SK-N-SH (cell line): Measurements from ENCODE around the gene DCAF5. TPM values are rescaled to one million over a fixed set of nuclear protein-coding genes. Genes with fewer than 3 reads are reported as not detected.

ENCODE experiments used
- CTCF ChIA-PET: fragments of 300-600, 350-600 bp; formaldehyde crosslinking; extraction: SDS; loops from one replicate; lab custom pipeline; 2021; lab: Yijun Ruan, JAX
- POLR2A ChIA-PET: fragments of 350-600 bp; sonication (Branson Sonifier 250); formaldehyde crosslinking; extraction: SDS; loops from one replicate; lab custom pipeline; 2020; ENCODE audit warnings: antibody characterized with exemption, inconsistent platforms; lab: Yijun Ruan, JAX
- DNase-seq: peaks from one replicate; pipeline ENCODE4 v3.0.0; 2012
- H2AFZ ChIP-seq: fragments of 200-600 bp; sonication (generic); 2 replicates; pipeline ENCODE4 v1.8.1; 2016; ENCODE audit warnings: antibody characterized with exemption, mild to moderate bottlenecking, low read depth
- H3F3A ChIP-seq: fragments of 200-600 bp; sonication (generic); replicated peaks from 2 replicates; pipeline ENCODE3; 2016; ENCODE audit warnings: antibody characterized with exemption, mild to moderate bottlenecking; ENCODE audit not compliant: insufficient read depth
- H3K27ac ChIP-seq, 2 experiments: fragments of 200-500 bp in 1 of 2; fragments of 200-600 bp in 1 of 2; sonication (Bioruptor generic) in 1 of 2; sonication (generic), shearing (Covaris generic) in 1 of 2; 2 replicates each; pipeline versions ENCODE4 v1.5.1 to v1.6.1; 2014 to 2016; ENCODE audit warnings: low read depth in 2 of 2, inconsistent platforms in 1 of 2, low read length in 1 of 2, mild to moderate bottlenecking in 1 of 2, mixed read lengths in 1 of 2
- H3K27me3 ChIP-seq: fragments of 200-600 bp; sonication (generic), shearing (Covaris generic); 2 replicates; pipeline ENCODE4 v1.6.1; 2016; ENCODE audit warnings: mixed run types; ENCODE audit not compliant: insufficient read depth
- H3K36me3 ChIP-seq, 2 experiments: fragments of 200-500 bp in 1 of 2; fragments of 200-600 bp in 1 of 2; sonication (Bioruptor generic) in 1 of 2; sonication (generic) in 1 of 2; replicated peaks in 1 of 2; 2 replicates each; pipeline versions ENCODE3 to v1.5.1; 2014 to 2016; ENCODE audit warnings: low read length in 1 of 2, mild to moderate bottlenecking in 1 of 2; ENCODE audit not compliant: insufficient read depth in 2 of 2, control insufficient read depth in 1 of 2
- H3K4me1 ChIP-seq, 2 experiments: fragments of 200-500 bp in 1 of 2; fragments of 200-600 bp in 1 of 2; sonication (Bioruptor generic) in 1 of 2; sonication (generic), shearing (Covaris generic) in 1 of 2; 2 replicates each; pipeline versions ENCODE4 v1.5.1 to v1.6.1; 2014 to 2016; ENCODE audit warnings: low read depth in 1 of 2, low read length in 1 of 2, mixed run types in 1 of 2; ENCODE audit not compliant: insufficient read depth in 2 of 2, control insufficient read depth in 1 of 2
- H3K4me2 ChIP-seq: fragments of 200-600 bp; sonication (generic), shearing (Covaris generic); 2 replicates; pipeline ENCODE4 v1.6.1; 2017; ENCODE audit warnings: mixed run types
- H3K4me3 ChIP-seq, 2 experiments: fragments of 200-500 bp in 1 of 2; fragments of 200-600 bp in 1 of 2; sonication (Bioruptor generic) in 1 of 2; sonication (generic), shearing (Covaris generic) in 1 of 2; 2 replicates each; pipeline versions ENCODE4 v1.5.1 to v1.8.1; 2014 to 2016; ENCODE audit warnings: low read depth in 2 of 2, inconsistent platforms in 1 of 2, low read length in 1 of 2, mild to moderate bottlenecking in 1 of 2, mixed read lengths in 1 of 2, moderate library complexity in 1 of 2
- H3K79me2 ChIP-seq: fragments of 200-600 bp; sonication (generic); 2 replicates; pipeline ENCODE4 v1.8.1; 2017; ENCODE audit warnings: mild to moderate bottlenecking; ENCODE audit not compliant: insufficient read depth
- H3K9ac ChIP-seq: fragments of 200-600 bp; sonication (generic); 2 replicates; pipeline ENCODE4 v1.6.1; 2017; ENCODE audit warnings: mixed run types
- H3K9me2 ChIP-seq: fragments of 200-600 bp; sonication (generic); 2 replicates; pipeline ENCODE4 v1.6.1; 2017; ENCODE audit warnings: mixed run types
- H3K9me3 ChIP-seq: fragments of 200-600 bp; sonication (generic); 2 replicates; pipeline ENCODE4 v1.6.1; 2017; ENCODE audit warnings: mixed run types, mild to moderate bottlenecking, moderate library complexity
- H4K20me1 ChIP-seq: fragments of 200-600 bp; sonication (generic); 2 replicates; pipeline ENCODE4 v1.6.1; 2017; ENCODE audit warnings: mild to moderate bottlenecking, mixed run types; ENCODE audit not compliant: insufficient read depth
- CHD2 ChIP-seq: fragments of 150-350 bp; IDR thresholded peaks from 2 replicates; pipeline ENCODE4 v1.6.1; 2018; ENCODE audit warnings: low read length; ENCODE audit not compliant: partially characterized antibody
- FOXJ3 ChIP-seq: sonication (generic); formaldehyde crosslinking; IDR thresholded peaks from 2 replicates; pipeline ENCODE4 v1.5.1; 2020; ENCODE audit warnings: mild to moderate bottlenecking, missing genetic modification reagents
- JUND ChIP-seq: IDR thresholded peaks from 2 replicates; pipeline ENCODE4 v1.4.0; 2012
- MAX ChIP-seq: IDR thresholded peaks from 2 replicates; pipeline ENCODE4 v1.4.0; 2012; ENCODE audit warnings: low read depth
- NFIC ChIP-seq: IDR thresholded peaks from 2 replicates; pipeline ENCODE4 v1.4.0; 2012; ENCODE audit warnings: borderline replicate concordance
- PBX3 ChIP-seq: IDR thresholded peaks from 2 replicates; pipeline ENCODE4; 2012
- RAD21 ChIP-seq: IDR thresholded peaks from 2 replicates; pipeline ENCODE4 v1.6.1; 2012; ENCODE audit warnings: mild to moderate bottlenecking, low read length
- SIN3A ChIP-seq: IDR thresholded peaks from 2 replicates; pipeline ENCODE4 v1.6.1; 2012; ENCODE audit warnings: low read depth, mild to moderate bottlenecking, low read length, moderate library complexity, borderline replicate concordance
- TAF1 ChIP-seq: IDR thresholded peaks from 2 replicates; pipeline ENCODE4 v1.6.1; 2012; ENCODE audit warnings: low read depth, mild to moderate bottlenecking, low read length, moderate library complexity, borderline replicate concordance
- USF1 ChIP-seq: IDR thresholded peaks from 2 replicates; pipeline ENCODE4 v1.4.0; 2012; ENCODE audit warnings: low read depth, borderline replicate concordance
- USF2 ChIP-seq: fragments of 150-350 bp; IDR thresholded peaks from 2 replicates; pipeline ENCODE4 v1.6.1; 2017; ENCODE audit warnings: antibody characterized with exemption, low read length, low read depth, borderline replicate concordance
- YY1 ChIP-seq: IDR thresholded peaks from 2 replicates; pipeline ENCODE4 v1.4.0; 2012; ENCODE audit warnings: low read depth, mild to moderate bottlenecking
- WGBS: methylation state at CpG from one replicate; pipeline ENCODE4 v1.1.6; 2017; ENCODE audit warnings: low lambda C conversion rate; 5-methylcytosine and 5-hydroxymethylcytosine counted together
- polyA plus RNA-seq, 3 experiments: library from polyadenylated mRNA; depleted of rRNA; stranded (reverse); fragments of >200 nt; gene quantifications; 2 replicates each; pipeline ENCODE4 v1.2.3, GENCODE V29; 2012

The DCAF5 gene
- polyA plus RNA-seq, 1 of the 3 experiments (the other 2 are of a cell fraction), result 26.7 TPM

GRCh38 chr14:69043596-69044260, 109.2 kb downstream of the DCAF5 start (continued):
- TF ChIP-seq PBX3 (no peak), YY1 (no peak), NFIC (peak; percentile 17; the same call in 1 of the 2 replicates), JUND (0 out of 2 replicates have a peak, but pooled peaks have one; percentile 19), TAF1 (no peak), USF2 (no peak), CHD2 (no peak), MAX (0 out of 2 replicates have a peak, but pooled peaks have one; percentile 19)

GRCh38 chr14:69042787-69043444, 110.0 kb downstream of the DCAF5 start:
- no peaks in the 10 kb centered on the region for H3K27me3 ChIP-seq
- no peaks in the 10 kb centered on the region for H4K20me1 ChIP-seq
- ChIA-PET CTCF (interaction anchor here (1.0 to 1.9 kb wide), 3 partner anchors 13 to 65 kb away, joined by 3 to 7 read pairs (median 3); no protein-coding TSS in a partner anchor), POLR2A (no interaction called here)
- no peaks in the 10 kb centered on the region for H3K9me3 ChIP-seq
- H3K4me1 ChIP-seq, result peaks cover 33 to 48% of the 10 kb centered on the region in 2 experiments
- H2AFZ ChIP-seq, result no peak overlapping the region
- no peaks in the 10 kb centered on the region for H3K79me2 ChIP-seq
- H3K27ac ChIP-seq, result peak overlapping the region; percentile 8 to 65; a peak in 3 of 4 replicates
- 76% methylated on average over 10 of the region's 10 CpGs for WGBS
- no peaks in the 10 kb centered on the region for H3K9me2 ChIP-seq
- H3F3A ChIP-seq, result peaks cover 19% of the 10 kb centered on the region
- H3K36me3 ChIP-seq, result no peaks in the 10 kb centered on the region
- H3K9ac ChIP-seq, result no peak overlapping the region
- DNase-seq, result peak; percentile 53
- 0 out of 2 replicates have a peak overlapping the region, but pooled peaks have one; percentile 49 for H3K4me2 ChIP-seq
- H3K4me3 ChIP-seq, result no peak overlapping the region
- TF ChIP-seq FOXJ3, result no peak
- TF ChIP-seq SIN3A, result no peak
- TF ChIP-seq RAD21, result no peak
- no peak for TF ChIP-seq USF1
